ENCODE measurements around the gene CSF1R. TPM values are rescaled to one million over a fixed set of nuclear protein-coding genes. Genes with fewer than 3 reads are reported as not detected.
A peak's percentile ranks its signal among the peaks of the same experiment; 100 is the strongest.

CSF1R gene
- polyA plus RNA-seq, 2 of the 4 experiments (the other 2 are of a cell fraction), result 0.06 TPM; not detected in 1

- ATAC-seq (no peak), FAIRE-seq (no peak), DNase-seq (ENCODE audit: low read depth in 1 of 2, low spot score in 1 of 2) (no peak)
- WGBS (ENCODE audit: missing lambda C conversion rate), result 81% methylated on average over 12 of the region's 12 CpGs
- no peak for TF ChIP-seq ELK1 (IDR thresholded peaks at IDR 0.05; ENCODE audit: low read depth, low read length)
- H3K4me1 ChIP-seq, result peaks cover 4% of the 10 kb centered on the region; the same call in 2 of the 3 replicates
- H3K27ac ChIP-seq, result 0 out of 6 replicates have a peak overlapping the region, but pooled peaks of 1 of the 2 experiments have one; percentile 7
- no peaks in the 10 kb centered on the region for H3K9me3 ChIP-seq
- H3K4me3 ChIP-seq, result no peak overlapping the region
- ChIA-PET POLR2A (no interaction called here), CTCF (interaction anchor here (0.9 to 11.7 kb wide), 12 partner anchors 7 to 298 kb away, joined by 3 to 98 read pairs (median 6); no protein-coding TSS in a partner anchor)
- no peak overlapping the region for H3K4me2 ChIP-seq
Observed at GRCh38 chr5:150131978-150132694, 45.8 kb upstream of the CSF1R start.

GRCh38 chr5:150131461-150131860 lies 45.1 kb upstream of the CSF1R start:
- no peak for ATAC-seq
- no peak for FAIRE-seq
- no peak overlapping the region for H3K27ac ChIP-seq
- H3K9me3 ChIP-seq, result no peaks in the 10 kb centered on the region
- DNase-seq (ENCODE audit: low read depth in 1 of 2, low spot score in 1 of 2), result no peak
- H3K4me1 ChIP-seq, result peaks cover 4% of the 10 kb centered on the region; the same call in 2 of the 3 replicates
- no peak for TF ChIP-seq NR3C1 (IDR thresholded peaks at IDR 0.05)
- ChIA-PET CTCF (interaction anchor here (1.3 to 11.7 kb wide), 12 partner anchors 8 to 303 kb away, joined by 3 to 98 read pairs (median 6); no protein-coding TSS in a partner anchor), POLR2A (no interaction called here)
- H3K4me3 ChIP-seq, result no peak overlapping the region
- no peak overlapping the region for H3K4me2 ChIP-seq
- WGBS (ENCODE audit: missing lambda C conversion rate), result 79% methylated on average over 4 of the region's 4 CpGs

GRCh38 chr5:150130493-150130922 lies 44.2 kb upstream of the CSF1R start:
- H3K4me1 ChIP-seq, result peaks cover 4% of the 10 kb centered on the region; the same call in 2 of the 3 replicates
- no peak; a peak in 1 of 6 replicates for ATAC-seq
- WGBS (ENCODE audit: missing lambda C conversion rate), result 79% methylated on average over 8 of the region's 8 CpGs
- DNase-seq (ENCODE audit: low read depth in 1 of 2, low spot score in 1 of 2), result no peak
- H3K4me3 ChIP-seq, result no peak overlapping the region
- CTCF ChIA-PET, result interaction anchor here (0.6 to 11.7 kb wide), 32 partner anchors 9 to 310 kb away, joined by 3 to 98 read pairs (median 4); partner anchors contain the start of gene CDX1
- no peaks in the 10 kb centered on the region for H3K9me3 ChIP-seq
- no peak for FAIRE-seq
- peak overlapping the region in 1 of 2 experiments; percentile 76; a peak in 2 of 6 replicates for H3K27ac ChIP-seq
- POLR2A ChIA-PET, result no interaction called here
- H3K4me2 ChIP-seq, result no peak overlapping the region
- TF ChIP-seq BHLHE40 (IDR thresholded peaks at IDR 0.05; ENCODE audit: low read depth, low read length), result no peak
- TF ChIP-seq BCL3 (IDR thresholded peaks at IDR 0.05), result no peak
- no peak for TF ChIP-seq MYC (IDR thresholded peaks at IDR 0.05; ENCODE audit: borderline replicate concordance, low read length)
- TF ChIP-seq HEYL (CRISPR knock-in tag; IDR thresholded peaks at IDR 0.05), result no peak
- TF ChIP-seq CHD4 (IDR thresholded peaks at IDR 0.05; ENCODE audit: borderline replicate concordance), result no peak
- no peak for TF ChIP-seq E2F6 (IDR thresholded peaks at IDR 0.05; ENCODE audit: borderline replicate concordance, low read depth)
- TF ChIP-seq NR3C1 (IDR thresholded peaks at IDR 0.05), result no peak
- no peak for TF ChIP-seq RARB (CRISPR knock-in tag; IDR thresholded peaks at IDR 0.05)
- TF ChIP-seq RFX5 (IDR thresholded peaks at IDR 0.05), result no peak
- no peak for TF ChIP-seq CHD2 (IDR thresholded peaks at IDR 0.05; ENCODE audit: low read length, partially characterized antibody)
- TF ChIP-seq ELK1 (IDR thresholded peaks at IDR 0.05; ENCODE audit: low read depth, low read length), result no peak
- no peak for TF ChIP-seq ZSCAN20 (CRISPR knock-in tag; IDR thresholded peaks at IDR 0.05)
- TF ChIP-seq ZC3H11A (IDR thresholded peaks at IDR 0.05), result no peak
- no peak for TF ChIP-seq MAZ (IDR thresholded peaks at IDR 0.05; ENCODE audit: borderline replicate concordance, low read depth, low read length)
- no peak for TF ChIP-seq NFE2L2 (conservative IDR thresholded peaks at IDR 0.05; ENCODE audit: low read length)
- TF ChIP-seq MAX (IDR thresholded peaks at IDR 0.05), result no peak

Measured in A549 (cell line).